GM12873 (cell line): ENCODE measurements around the gene TNK1.

Experiments
- TF ChIP-seq, protein P1 (sequence below): IDR thresholded peaks from 2 replicates; pipeline ENCODE4 v1.5.1; 2012; ENCODE audit warnings: low read depth, mild to moderate bottlenecking, moderate library complexity, low read length, control low read depth; ENCODE audit not compliant: insufficient read depth; ENCODE audit errors: missing control alignments

Gene TNK1

GRCh38 chr17:7343250-7343649, 37.6 kb upstream of the TNK1 start:
- TF ChIP-seq, protein P1, sequence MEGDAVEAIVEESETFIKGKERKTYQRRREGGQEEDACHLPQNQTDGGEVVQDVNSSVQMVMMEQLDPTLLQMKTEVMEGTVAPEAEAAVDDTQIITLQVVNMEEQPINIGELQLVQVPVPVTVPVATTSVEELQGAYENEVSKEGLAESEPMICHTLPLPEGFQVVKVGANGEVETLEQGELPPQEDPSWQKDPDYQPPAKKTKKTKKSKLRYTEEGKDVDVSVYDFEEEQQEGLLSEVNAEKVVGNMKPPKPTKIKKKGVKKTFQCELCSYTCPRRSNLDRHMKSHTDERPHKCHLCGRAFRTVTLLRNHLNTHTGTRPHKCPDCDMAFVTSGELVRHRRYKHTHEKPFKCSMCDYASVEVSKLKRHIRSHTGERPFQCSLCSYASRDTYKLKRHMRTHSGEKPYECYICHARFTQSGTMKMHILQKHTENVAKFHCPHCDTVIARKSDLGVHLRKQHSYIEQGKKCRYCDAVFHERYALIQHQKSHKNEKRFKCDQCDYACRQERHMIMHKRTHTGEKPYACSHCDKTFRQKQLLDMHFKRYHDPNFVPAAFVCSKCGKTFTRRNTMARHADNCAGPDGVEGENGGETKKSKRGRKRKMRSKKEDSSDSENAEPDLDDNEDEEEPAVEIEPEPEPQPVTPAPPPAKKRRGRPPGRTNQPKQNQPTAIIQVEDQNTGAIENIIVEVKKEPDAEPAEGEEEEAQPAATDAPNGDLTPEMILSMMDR = no peak

GRCh38 chr17:7346761-7347614, 33.9 kb upstream of the TNK1 start:
- TF ChIP-seq, protein P1 = no peak

DNA sequence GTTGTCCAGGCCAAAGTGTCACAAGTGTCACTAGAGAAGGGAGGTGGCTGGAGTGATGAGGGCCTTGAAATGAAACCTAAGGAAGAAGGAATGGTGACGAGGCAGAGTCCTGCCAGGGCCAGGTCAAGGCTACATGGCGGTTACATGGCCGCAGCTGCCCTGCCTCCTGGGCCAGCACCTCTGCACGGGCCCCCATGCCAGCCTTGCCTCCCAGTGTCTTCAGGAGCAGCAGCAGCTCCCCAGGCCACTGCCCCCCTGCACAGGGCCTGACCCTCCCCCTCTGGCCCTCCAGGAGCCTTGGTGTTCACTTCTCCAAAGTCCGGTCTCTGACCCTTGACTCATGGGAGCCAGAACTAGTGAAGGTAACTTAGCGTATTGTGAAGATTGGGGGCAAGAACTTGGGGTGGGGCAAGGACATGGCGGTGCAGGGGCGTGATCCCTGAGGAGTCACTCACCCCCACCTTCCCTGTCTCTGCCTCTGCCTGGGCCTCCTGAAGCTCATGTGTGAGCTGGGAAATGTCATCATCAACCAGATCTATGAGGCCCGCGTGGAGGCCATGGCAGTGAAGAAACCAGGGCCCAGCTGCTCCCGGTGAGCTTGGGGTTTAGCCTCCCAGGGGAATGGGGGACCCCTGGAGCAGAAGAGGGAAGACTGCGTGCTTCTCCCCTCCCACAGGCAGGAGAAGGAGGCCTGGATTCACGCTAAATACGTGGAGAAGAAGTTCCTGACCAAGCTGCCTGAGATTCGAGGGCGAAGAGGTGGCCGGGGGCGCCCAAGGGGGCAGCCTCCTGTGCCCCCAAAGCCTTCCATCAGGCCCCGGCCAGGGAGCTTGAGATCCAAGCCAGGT, 33.0 kb upstream of the TNK1 start:
- TF ChIP-seq, protein P1 = no peak

GRCh38 chr17:7348478-7349242, 32.2 kb upstream of the TNK1 start:
- TF ChIP-seq, protein P1 = no peak

DNA sequence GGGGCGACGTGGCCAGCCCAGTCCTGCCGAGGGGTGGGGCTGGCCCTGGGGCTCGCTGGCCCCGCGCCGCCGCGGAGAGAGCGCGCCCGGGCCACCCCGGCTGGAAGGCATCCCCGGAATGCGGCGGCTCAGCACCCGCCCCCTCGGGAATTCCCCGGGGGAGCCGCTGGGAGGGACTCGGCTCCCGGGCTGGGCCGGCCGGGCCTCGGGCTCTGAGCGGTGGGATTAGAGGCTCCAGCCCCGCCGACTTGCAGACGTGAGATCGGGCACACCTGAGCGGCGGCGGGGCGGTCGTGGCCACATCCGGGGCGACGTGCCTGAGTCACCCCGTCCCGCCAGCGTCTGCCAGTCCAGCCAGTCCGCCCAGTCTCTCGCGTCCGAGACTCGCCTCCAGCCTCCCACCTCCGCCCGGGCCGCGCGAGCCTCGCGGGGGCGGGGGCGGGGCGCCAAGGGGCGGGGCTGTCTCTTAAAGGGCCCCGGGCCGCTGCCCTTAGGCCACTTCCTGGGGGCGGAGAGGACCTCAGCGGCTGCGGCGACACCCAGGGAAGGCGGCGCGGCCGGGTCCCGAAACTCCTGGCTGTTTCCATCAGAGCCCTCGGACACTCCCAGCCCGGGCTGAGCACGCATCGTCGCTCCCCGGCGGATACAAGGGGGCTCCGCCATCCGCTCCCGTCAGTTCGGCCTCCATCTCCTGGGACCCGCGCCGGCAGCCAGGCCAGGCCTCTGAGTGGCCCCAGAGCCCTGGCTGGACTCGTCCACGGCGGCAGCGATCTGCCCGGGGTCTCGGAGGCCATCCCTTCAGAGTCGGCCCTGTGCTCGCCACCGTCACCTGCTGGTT, 29.0 kb upstream of the TNK1 start, which contains the start of gene KCTD11:
Gene KCTD11 (plus strand): TSS at position 498 of the 838 bp plus-strand sequence.
- TF ChIP-seq, protein P1 = no peak

DNA sequence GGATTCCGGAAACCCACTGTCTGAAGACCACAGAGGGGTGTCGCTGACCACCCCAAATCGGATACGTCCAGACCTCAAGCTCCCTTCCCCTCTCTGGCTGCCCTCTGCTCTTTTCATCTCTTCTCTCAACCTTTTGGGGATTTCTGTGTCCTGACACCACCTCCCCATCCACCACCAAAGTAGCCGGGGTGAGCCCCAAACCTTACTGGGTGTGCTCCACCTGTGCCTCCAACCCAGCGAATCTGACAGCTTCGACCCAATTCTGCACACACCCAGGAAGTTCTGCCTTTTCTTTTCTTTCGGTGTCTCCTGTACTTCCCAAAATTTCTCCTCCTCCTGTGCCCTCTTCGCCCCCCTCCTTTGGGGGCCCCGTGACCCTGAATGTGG, 28.4 kb upstream of the TNK1 start:
- TF ChIP-seq, protein P1 = peak; percentile 60
